GM12878 (cell line): ENCODE data around the gene GDAP1L1. TPM values are rescaled to one million over a fixed set of nuclear protein-coding genes. Genes with fewer than 3 reads are reported as not detected.

ENCODE experiments used
- ATAC-seq: fragments of 200-7000 bp; cut with Tn5 transposase; 3 replicates; pipeline ENCODE4 v1.9.1; 2020; ENCODE audit warnings: mild to moderate bottlenecking, moderate library complexity
- BruUV-seq: library from RNA; stranded (reverse); fragments of 400-500 nt; replicated peaks from 2 replicates; lab custom pipeline; 2021; lab: Mats Ljungman, UMichigan
- CTCF ChIA-PET: fragments of 300-600 bp; sonication (Branson Sonifier 250); formaldehyde crosslinking; extraction: SDS; loops from one replicate; lab custom pipeline; 2021; ENCODE audit warnings: inconsistent platforms; lab: Yijun Ruan, JAX
- POLR2A ChIA-PET: fragments of 350-600 bp; formaldehyde crosslinking; extraction: SDS; loops from one replicate; lab custom pipeline; 2021; ENCODE audit warnings: inconsistent platforms; lab: Charles Lee
- RAD21 ChIA-PET: fragments of 300-600 bp; sonication (Branson Sonifier 250); formaldehyde crosslinking; loops from one replicate; lab custom pipeline; 2023; ENCODE audit warnings: antibody characterized with exemption; ENCODE audit not compliant: unreplicated experiment; lab: Charles Lee
- SMC1A ChIA-PET: fragments of 300-600 bp; sonication (Branson Sonifier 250); formaldehyde crosslinking; loops from one replicate; lab custom pipeline; 2023; ENCODE audit not compliant: unreplicated experiment, uncharacterized antibody; lab: Charles Lee
- DNase-seq: peaks from one replicate; pipeline ENCODE4 v3.0.0-alpha.2; 2011; ENCODE audit warnings: low read depth, low spot score
- FAIRE-seq: peaks from 3 replicates; lab custom pipeline; 2011; peaks lifted over from hg19 to GRCh38; lab: Jason Lieb, UNC
- H2AFZ ChIP-seq: 2 replicates; pipeline ENCODE4 v1.6.0; 2011; ENCODE audit warnings: low read depth, low read length, control low read depth; ENCODE audit not compliant: control insufficient read depth
- H3K27ac ChIP-seq: 2 replicates; pipeline ENCODE4 v1.5.1; 2011; ENCODE audit warnings: control low read depth; ENCODE audit not compliant: control insufficient read depth, insufficient read depth
- H3K27me3 ChIP-seq, 2 experiments: replicated peaks in 1 of 2; 2 replicates each; pipeline versions ENCODE4 v1.6.0 to v1.6.1; 2011; ENCODE audit warnings: low read length in 1 of 2; ENCODE audit not compliant: control insufficient read depth in 2 of 2, insufficient read depth in 2 of 2
- H3K36me3 ChIP-seq, 2 experiments: 2 replicates each; pipeline ENCODE4 v1.5.1; 2011; ENCODE audit warnings: low read length in 1 of 2; ENCODE audit not compliant: control insufficient read depth in 2 of 2, insufficient read depth in 2 of 2
- H3K4me1 ChIP-seq: 2 replicates; pipeline ENCODE4 v1.6.1; 2011; ENCODE audit warnings: mild to moderate bottlenecking, low read length, moderate library complexity, mixed read lengths; ENCODE audit not compliant: control insufficient read depth, insufficient read depth
- H3K4me2 ChIP-seq: 2 replicates; pipeline ENCODE4 v1.6.0; 2011; ENCODE audit warnings: control low read depth; ENCODE audit not compliant: control insufficient read depth, insufficient read depth
- H3K4me3 ChIP-seq: fragments of 200-600 bp; sonication (generic); 2 replicates; pipeline ENCODE4 v1.5.1; 2016
- H3K79me2 ChIP-seq: 2 replicates; pipeline ENCODE4 v1.6.0; 2011; ENCODE audit warnings: low read length; ENCODE audit not compliant: control insufficient read depth, insufficient read depth
- H3K9ac ChIP-seq: 2 replicates; pipeline ENCODE4 v1.8.0; 2011; ENCODE audit warnings: low read length, control low read depth, mixed read lengths; ENCODE audit not compliant: control insufficient read depth, insufficient read depth
- H3K9me3 ChIP-seq: replicated peaks from 3 replicates; pipeline ENCODE4 v1.5.1; 2011; ENCODE audit warnings: mild to moderate bottlenecking, low read length; ENCODE audit not compliant: control insufficient read depth, insufficient read depth
- H4K20me1 ChIP-seq: 2 replicates; pipeline ENCODE4 v1.6.0; 2011; ENCODE audit not compliant: control insufficient read depth, insufficient read depth
- CBX5 ChIP-seq: sonication (generic); IDR thresholded peaks from 2 replicates; pipeline ENCODE4 v1.6.1; 2016; ENCODE audit warnings: low read depth, moderate library complexity, mild to moderate bottlenecking, inconsistent platforms
- FOXK2 ChIP-seq: fragments of 450-650 bp; IDR thresholded peaks from 2 replicates; pipeline ENCODE4 v1.6.1; 2017; ENCODE audit warnings: mild to moderate bottlenecking, moderate library complexity
- HCFC1 ChIP-seq: fragments of 150-350 bp; IDR thresholded peaks from 2 replicates; pipeline ENCODE4 v1.6.1; 2014; ENCODE audit warnings: low read length
- IRF4 ChIP-seq: IDR thresholded peaks from 2 replicates; pipeline ENCODE4 v1.6.1; 2011; ENCODE audit warnings: low read depth, low read length
- NR2C1 ChIP-seq: fragments of 450-650 bp; IDR thresholded peaks from 2 replicates; pipeline ENCODE4 v1.6.1; 2017; ENCODE audit warnings: antibody characterized with exemption, mild to moderate bottlenecking, moderate library complexity
- SIX5 ChIP-seq: IDR thresholded peaks from 2 replicates; pipeline ENCODE4 v1.6.1; 2011; ENCODE audit warnings: mild to moderate bottlenecking, low read depth, low read length, moderate library complexity; ENCODE audit not compliant: severe bottlenecking
- SP1 ChIP-seq: IDR thresholded peaks from one replicate; pipeline ENCODE4 v1.6.1; 2011; ENCODE audit warnings: low read depth, low read length
- TCF3 ChIP-seq: IDR thresholded peaks from 2 replicates; pipeline ENCODE4 v1.6.1; 2012; ENCODE audit warnings: low read depth, mild to moderate bottlenecking, low read length, borderline replicate concordance; ENCODE audit not compliant: insufficient read depth
- YY1 ChIP-seq: IDR thresholded peaks from 2 replicates; pipeline ENCODE4 v1.6.1; 2011; ENCODE audit warnings: low read depth, mild to moderate bottlenecking, low read length
- ZNF24 ChIP-seq: fragments of 450-650 bp; IDR thresholded peaks from 2 replicates; pipeline ENCODE4 v1.6.1; 2017; ENCODE audit warnings: antibody characterized with exemption, mild to moderate bottlenecking
- ZNF384 ChIP-seq: IDR thresholded peaks from 2 replicates; pipeline ENCODE4 v1.6.1; 2012; ENCODE audit warnings: low read depth, mild to moderate bottlenecking, low read length, improper control_type of control experiment, borderline replicate concordance
- in situ Hi-C: fragments of 300-500 bp; cut with MboI; formaldehyde crosslinking; loops from 9 replicates; pipeline ENCODE4 v1.14.3; 2018; ENCODE audit warnings: mixed read lengths
- intact Hi-C: fragments of 100-400 bp; cut with micrococcal nuclease; formaldehyde crosslinking; loops from one replicate; pipeline ENCODE4 v1.14.2; 2022; ENCODE audit not compliant: unreplicated experiment
- polyA plus RNA-seq, 11 experiments: library from polyadenylated mRNA; depleted of rRNA in 4 of 11; unstranded in 6 of 11; stranded (reverse) in 5 of 11; fragments of >200 nt; fragmentation: Nextera tagmentation in 4 of 11; fragmentation: Illumina TruSeq in 1 of 11; extraction: Ambion mirVana in 4 of 11; extraction: Trizol in 1 of 11; gene quantifications; 1 replicate in 1 of 11; 2 replicates in 10 of 11; pipeline versions ENCODE4 v1.2.1 to v1.2.3, GENCODE V29; 2011 to 2016; ENCODE audit warnings: inconsistent platforms in 2 of 11, missing spikeins in 2 of 11, low read depth in 1 of 11
- total RNA-seq, 4 experiments: library from RNA; depleted of rRNA in 3 of 4; stranded (reverse); fragments of >200 nt in 3 of 4; fragmentation: Illumina TruSeq in 1 of 4; extraction: Trizol in 1 of 4; gene quantifications; 2 replicates each; pipeline versions ENCODE4 v1.2.1 to v1.2.3, GENCODE V29; 2013 to 2021
- TF ChIP-seq, protein P1 (sequence below): fragments of 450-650 bp; formaldehyde crosslinking; IDR thresholded peaks from 2 replicates; pipeline ENCODE4 v1.4.0; 2022; ENCODE audit warnings: mild to moderate bottlenecking, moderate library complexity

GDAP1L1 gene
- total and polyA plus RNA-seq, 10 of the 15 experiments (the other 5 are each of a cell fraction or from before 2014, with no cell fraction given): 0.08 to 0.38 TPM; not detected in 8

- ChIA-PET RAD21 (interaction anchor here (0.5 kb wide), 1 partner anchor 217 kb away, joined by 3 read pairs; no protein-coding TSS in a partner anchor), CTCF (interaction anchor here (2.1 to 3.4 kb wide), 2 partner anchors 11 to 16 kb away, joined by 6 to 36 read pairs; no protein-coding TSS in a partner anchor), POLR2A (no interaction called here), SMC1A (no interaction called here)
- Histone ChIP-seq H3K9ac (no peak overlapping the region), H4K20me1 (no peaks in the 10 kb centered on the region), H3K9me3 (no peaks in the 10 kb centered on the region), H3K27me3 (no peaks in the 10 kb centered on the region)
- intact Hi-C loops: no loop called here
- FAIRE-seq: no peak
- ATAC-seq: no peak
- BruUV-seq: no TSS peak
- no peak for TF ChIP-seq IRF4
- no peak for TF ChIP-seq TCF3
- TF ChIP-seq ZNF384: no peak
- no peak for TF ChIP-seq YY1
- TF ChIP-seq SP1: no peak
- TF ChIP-seq HCFC1: no peak
- TF ChIP-seq SIX5: no peak
- TF ChIP-seq FOXK2: no peak
- TF ChIP-seq CBX5: no peak
- no peak for TF ChIP-seq ZNF24
- TF ChIP-seq NR2C1: no peak
- TF ChIP-seq, protein P1, sequence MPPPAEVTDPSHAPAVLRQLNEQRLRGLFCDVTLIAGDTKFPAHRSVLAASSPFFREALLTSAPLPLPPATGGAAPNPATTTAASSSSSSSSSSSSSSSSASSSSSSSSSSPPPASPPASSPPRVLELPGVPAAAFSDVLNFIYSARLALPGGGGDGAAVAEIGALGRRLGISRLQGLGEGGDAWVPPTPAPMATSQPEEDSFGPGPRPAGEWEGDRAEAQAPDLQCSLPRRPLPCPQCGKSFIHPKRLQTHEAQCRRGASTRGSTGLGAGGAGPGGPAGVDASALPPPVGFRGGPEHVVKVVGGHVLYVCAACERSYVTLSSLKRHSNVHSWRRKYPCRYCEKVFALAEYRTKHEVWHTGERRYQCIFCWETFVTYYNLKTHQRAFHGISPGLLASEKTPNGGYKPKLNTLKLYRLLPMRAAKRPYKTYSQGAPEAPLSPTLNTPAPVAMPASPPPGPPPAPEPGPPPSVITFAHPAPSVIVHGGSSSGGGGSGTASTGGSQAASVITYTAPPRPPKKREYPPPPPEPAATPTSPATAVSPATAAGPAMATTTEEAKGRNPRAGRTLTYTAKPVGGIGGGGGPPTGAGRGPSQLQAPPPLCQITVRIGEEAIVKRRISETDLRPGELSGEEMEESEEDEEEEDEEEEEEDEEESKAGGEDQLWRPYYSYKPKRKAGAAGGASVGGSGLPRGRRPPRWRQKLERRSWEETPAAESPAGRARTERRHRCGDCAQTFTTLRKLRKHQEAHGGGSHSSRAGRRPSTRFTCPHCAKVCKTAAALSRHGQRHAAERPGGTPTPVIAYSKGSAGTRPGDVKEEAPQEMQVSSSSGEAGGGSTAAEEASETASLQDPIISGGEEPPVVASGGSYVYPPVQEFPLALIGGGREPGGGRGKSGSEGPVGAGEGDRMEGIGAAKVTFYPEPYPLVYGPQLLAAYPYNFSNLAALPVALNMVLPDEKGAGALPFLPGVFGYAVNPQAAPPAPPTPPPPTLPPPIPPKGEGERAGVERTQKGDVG (CRISPR knock-in tag): no peak
- TF ChIP-seq, all 136 proteins: peak for 0
- Histone ChIP-seq H3K27ac (no peak overlapping the region), H3K79me2 (peaks cover 48% of the 10 kb centered on the region), H3K4me2 (no peak overlapping the region), H3K4me1 (no peaks in the 10 kb centered on the region), H3K4me3 (no peak overlapping the region), H2AFZ (no peak overlapping the region), H3K36me3 (peaks cover 0 to 29% of the 10 kb centered on the region in 2 experiments; a peak in 3 of 4 replicates)
- DNase-seq: no peak
- in situ Hi-C loops: no loop called here
These were observed 41.0 kb upstream of the GDAP1L1 start for GRCh38 chr20:44206132-44206531.
